ENCODE measurements around the gene PEX16. TPM values are rescaled to one million over a fixed set of nuclear protein-coding genes. Genes with fewer than 3 reads are reported as not detected.

PEX16 gene
- total and polyA plus RNA-seq, 9 donors, result 2.9 to 31.7 (median 26.5) TPM

GRCh38 chr11:45942381-45942780 lies 24.7 kb upstream of the PEX16 start:
- no peak for DNase-seq
- WGBS, 3 donors, result 95% methylated on average over 4 of the region's 4 CpGs
- Histone ChIP-seq H3K36me3 (no peaks in the 10 kb centered on the region), H3K27me3 (no peaks in the 10 kb centered on the region), H3K4me3 (no peak overlapping the region), H3K4me1 (ENCODE audit: insufficient read depth) (peaks cover 3% of the 10 kb centered on the region), H3K9me3 (no peaks in the 10 kb centered on the region), H3K27ac (no peak overlapping the region)
- TF ChIP-seq EP300 (IDR thresholded peaks at IDR 0.05), result no peak
- TF ChIP-seq CTCF (IDR thresholded peaks at IDR 0.05), result no peak
- no peak for TF ChIP-seq POLR2A (IDR thresholded peaks at IDR 0.05)
- intact Hi-C loops (cut with DNase I), result no loop called here

GRCh38 chr11:45941285-45941684 lies 23.6 kb upstream of the PEX16 start:
- H3K27me3 ChIP-seq, result no peaks in the 10 kb centered on the region
- H3K4me1 ChIP-seq (ENCODE audit: insufficient read depth), result peaks cover 3% of the 10 kb centered on the region
- WGBS, 3 donors, result 93 to 97% (median 95%) methylated on average over 4 of the region's 4 CpGs
- no peak overlapping the region for H3K27ac ChIP-seq
- no peak for TF ChIP-seq POLR2A (IDR thresholded peaks at IDR 0.05)
- no peak for TF ChIP-seq CTCF (IDR thresholded peaks at IDR 0.05)
- no peaks in the 10 kb centered on the region for H3K36me3 ChIP-seq
- intact Hi-C loops (cut with DNase I), result no loop called here
- no peak for DNase-seq
- H3K4me3 ChIP-seq, result no peak overlapping the region
- H3K9me3 ChIP-seq, result no peaks in the 10 kb centered on the region

DNA sequence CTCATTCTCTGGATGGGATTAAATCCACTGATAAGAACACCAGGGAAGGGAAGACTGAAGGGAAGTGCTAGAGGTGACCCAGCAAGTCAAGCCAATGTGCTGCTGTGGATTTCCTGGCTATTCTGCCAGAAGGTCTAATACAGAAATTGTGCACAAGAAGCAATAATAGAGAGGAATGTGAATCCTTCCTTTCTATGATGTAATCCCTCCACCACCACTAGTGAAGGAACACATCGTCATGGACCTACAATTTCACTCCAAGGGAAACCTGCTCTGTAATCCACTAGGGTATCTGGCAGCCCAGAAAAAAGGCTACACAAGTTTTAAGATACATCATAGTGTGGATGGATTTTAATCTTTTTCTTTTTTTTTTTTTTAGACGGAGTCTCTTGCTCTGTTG lies 22.2 kb upstream of the PEX16 start:
- no peaks in the 10 kb centered on the region for H3K27me3 ChIP-seq
- H3K4me1 ChIP-seq (ENCODE audit: insufficient read depth), result no peaks in the 10 kb centered on the region
- H3K9me3 ChIP-seq, result no peaks in the 10 kb centered on the region
- H3K4me3 ChIP-seq, result no peak overlapping the region
- H3K27ac ChIP-seq, result no peak overlapping the region
- H3K36me3 ChIP-seq, result no peaks in the 10 kb centered on the region
- no peak for DNase-seq
- intact Hi-C loops (cut with DNase I), result no loop called here
- 81 to 90% (median 84%) methylated on average over 2 of the region's 2 CpGs for WGBS, 3 donors
- no peak for TF ChIP-seq POLR2A (IDR thresholded peaks at IDR 0.05)
- no peak for TF ChIP-seq EP300 (IDR thresholded peaks at IDR 0.05)
- TF ChIP-seq CTCF (IDR thresholded peaks at IDR 0.05), result no peak

DNA sequence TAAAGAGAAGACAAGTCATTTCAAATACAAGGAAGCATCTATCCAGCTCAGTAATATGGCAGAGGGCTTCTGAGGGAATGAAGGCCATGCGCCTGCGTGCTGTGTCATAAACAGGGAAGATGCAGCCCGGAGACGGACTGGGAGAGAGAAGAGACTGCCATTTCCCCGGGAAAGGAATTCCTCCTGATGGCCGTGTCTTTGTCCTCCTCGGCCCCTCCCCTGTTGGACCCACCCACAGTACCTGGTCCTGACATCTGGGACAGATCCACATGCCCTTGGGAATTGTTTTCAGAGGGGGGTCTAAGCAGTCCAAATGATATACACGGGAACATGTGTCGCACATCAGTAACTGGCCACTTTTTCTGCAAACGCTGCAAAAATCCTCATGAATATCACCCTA lies 20.2 kb upstream of the PEX16 start:
- no peaks in the 10 kb centered on the region for H3K9me3 ChIP-seq
- DNase-seq, result no peak
- H3K36me3 ChIP-seq, result no peaks in the 10 kb centered on the region
- intact Hi-C loops (cut with DNase I), result no loop called here
- 88 to 92% (median 90%) methylated on average over 10 of the region's 10 CpGs for WGBS, 3 donors
- no peak overlapping the region for H3K4me3 ChIP-seq
- TF ChIP-seq POLR2A (IDR thresholded peaks at IDR 0.05), result no peak
- no peaks in the 10 kb centered on the region for H3K4me1 ChIP-seq (ENCODE audit: insufficient read depth)
- H3K27me3 ChIP-seq, result no peaks in the 10 kb centered on the region
- no peak overlapping the region for H3K27ac ChIP-seq

DNA sequence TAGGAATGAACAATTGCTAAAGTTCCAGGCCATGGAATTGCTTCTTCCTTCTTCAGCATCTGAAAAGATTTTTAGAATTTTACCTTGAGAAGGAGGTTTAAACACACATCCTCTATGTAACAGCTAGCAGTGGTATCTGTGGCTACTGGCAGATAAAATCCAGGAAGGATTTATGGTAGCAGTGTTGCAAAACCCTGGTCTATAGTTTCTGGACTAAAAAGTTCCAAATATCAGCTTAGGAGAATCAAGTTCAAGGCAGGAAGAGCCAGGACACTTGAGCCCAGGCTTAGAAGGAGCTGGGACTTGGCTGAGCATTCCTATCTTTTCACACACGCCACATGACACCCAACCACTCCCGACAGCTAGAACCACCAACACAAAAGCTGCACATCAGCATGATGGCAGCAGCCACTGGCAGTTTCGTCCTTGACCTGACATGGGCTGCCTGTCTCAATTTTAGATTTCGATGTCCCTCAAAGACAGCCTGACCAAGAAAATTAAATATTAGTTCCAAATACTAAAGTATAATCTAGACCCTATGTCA lies 18.9 kb upstream of the PEX16 start:
- TF ChIP-seq EP300 (IDR thresholded peaks at IDR 0.05) (no peak), POLR2A (IDR thresholded peaks at IDR 0.05) (no peak), CTCF (IDR thresholded peaks at IDR 0.05) (no peak)
- no peak overlapping the region for H3K27ac ChIP-seq
- intact Hi-C loops (cut with DNase I), result no loop called here
- no peaks in the 10 kb centered on the region for H3K36me3 ChIP-seq
- no peaks in the 10 kb centered on the region for H3K4me1 ChIP-seq (ENCODE audit: insufficient read depth)
- no peaks in the 10 kb centered on the region for H3K27me3 ChIP-seq
- no peak overlapping the region for H3K4me3 ChIP-seq
- no peaks in the 10 kb centered on the region for H3K9me3 ChIP-seq
- no peak for DNase-seq
- WGBS, 3 donors, result 86 to 89% (median 89%) methylated on average over 4 of the region's 4 CpGs

Measured in ovary (tissue), 9 donors.